Inflammatory macrophage treated with lipopolysaccharide for 4 hours (primary cell): ENCODE data around the gene CDCA4.

ENCODE experiments used
- DNase-seq: peaks from one replicate; pipeline ENCODE4 v3.0.0-alpha.2; 2020

CDCA4 gene

DNA sequence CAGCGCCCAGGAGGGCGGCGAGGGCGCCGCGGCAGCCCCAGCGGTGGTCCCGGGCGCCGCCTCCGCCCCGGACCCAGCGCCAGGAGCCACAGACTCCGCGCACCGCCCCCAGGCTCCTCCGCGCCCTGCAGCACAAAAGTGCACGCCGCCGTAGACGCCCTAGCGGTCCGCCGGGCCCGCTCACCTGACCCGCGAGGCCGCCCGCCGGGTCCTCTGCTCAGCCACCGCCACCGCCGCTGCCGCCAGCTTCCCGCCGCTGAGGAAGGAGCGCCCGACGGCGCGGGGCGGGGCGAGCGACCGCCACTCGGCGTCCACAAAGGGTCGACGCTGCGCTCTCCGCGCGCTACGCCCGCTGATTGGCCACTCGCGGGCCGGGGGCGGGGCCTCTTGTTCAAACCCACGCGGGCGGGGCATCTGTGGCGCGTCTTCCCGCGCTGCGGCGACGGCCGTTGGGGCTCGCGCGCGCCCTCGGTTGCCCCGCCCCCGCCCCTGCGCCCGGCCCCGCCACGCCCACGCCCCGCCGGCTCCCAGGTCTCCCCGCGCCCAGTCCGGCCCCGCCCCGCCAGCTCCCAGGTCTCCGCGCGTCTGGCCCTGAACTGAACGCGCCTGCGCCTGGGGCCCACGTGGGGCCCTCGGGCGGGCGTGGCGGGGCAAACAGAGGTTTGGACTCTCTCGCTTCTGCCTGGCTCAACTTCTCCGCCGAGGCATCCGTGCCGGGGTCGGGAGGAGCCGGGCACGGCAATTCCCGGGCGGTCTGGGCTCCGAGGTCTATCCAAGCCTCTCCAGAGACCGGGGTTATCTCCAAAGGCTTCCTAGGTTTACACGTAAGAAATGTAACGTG lies at the start of gene CDCA4:
Gene CDCA4 (minus strand): TSS at position 269 of the 841 bp plus-strand sequence. CDS start 9,154 bp downstream, outside the sequence.
- peak; percentile 98 for DNase-seq

GRCh38 chr14:105069871-105070759 lies 49.2 kb upstream of the CDCA4 start:
- peak; percentile 99 for DNase-seq

DNA sequence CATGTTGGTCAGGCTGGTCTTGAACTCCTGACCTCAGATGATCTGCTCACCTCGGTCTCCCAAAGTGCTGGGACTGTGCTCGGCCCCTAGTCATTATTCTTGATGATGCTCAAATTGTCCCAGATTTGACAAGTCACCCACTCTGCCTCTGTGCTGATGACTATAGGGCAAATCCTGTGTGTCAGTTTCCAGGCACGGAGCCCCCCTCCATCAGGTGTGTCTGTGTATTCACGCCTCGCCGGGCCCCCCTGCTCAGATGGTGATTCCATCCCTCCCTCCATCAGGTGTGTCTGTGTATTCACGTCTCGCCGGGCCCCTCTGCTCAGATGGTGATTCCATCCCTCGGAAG lies 48.6 kb upstream of the CDCA4 start:
- DNase-seq, result no peak

DNA sequence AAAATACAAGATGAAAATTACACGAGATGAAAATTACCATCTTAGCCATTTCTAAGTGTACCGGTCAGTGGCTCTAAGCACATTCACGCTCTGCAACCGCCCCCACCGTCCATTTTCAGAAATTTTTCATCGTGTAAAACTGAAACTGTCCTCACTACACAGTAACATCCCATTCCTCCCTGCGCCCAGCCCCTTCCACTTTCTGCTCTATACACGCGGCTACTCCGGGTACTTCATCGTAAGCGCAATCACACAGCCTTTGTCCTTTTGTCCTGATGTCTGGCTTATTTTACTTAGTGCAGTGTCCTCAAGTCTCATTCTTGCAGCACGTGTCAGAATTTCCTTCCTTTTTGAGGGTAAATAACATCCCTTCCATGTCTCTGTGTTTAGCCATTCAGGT lies 47.9 kb upstream of the CDCA4 start:
- peak; percentile 86 for DNase-seq

GRCh38 chr14:105067969-105068301 lies 47.1 kb upstream of the CDCA4 start:
- DNase-seq, result no peak

DNA sequence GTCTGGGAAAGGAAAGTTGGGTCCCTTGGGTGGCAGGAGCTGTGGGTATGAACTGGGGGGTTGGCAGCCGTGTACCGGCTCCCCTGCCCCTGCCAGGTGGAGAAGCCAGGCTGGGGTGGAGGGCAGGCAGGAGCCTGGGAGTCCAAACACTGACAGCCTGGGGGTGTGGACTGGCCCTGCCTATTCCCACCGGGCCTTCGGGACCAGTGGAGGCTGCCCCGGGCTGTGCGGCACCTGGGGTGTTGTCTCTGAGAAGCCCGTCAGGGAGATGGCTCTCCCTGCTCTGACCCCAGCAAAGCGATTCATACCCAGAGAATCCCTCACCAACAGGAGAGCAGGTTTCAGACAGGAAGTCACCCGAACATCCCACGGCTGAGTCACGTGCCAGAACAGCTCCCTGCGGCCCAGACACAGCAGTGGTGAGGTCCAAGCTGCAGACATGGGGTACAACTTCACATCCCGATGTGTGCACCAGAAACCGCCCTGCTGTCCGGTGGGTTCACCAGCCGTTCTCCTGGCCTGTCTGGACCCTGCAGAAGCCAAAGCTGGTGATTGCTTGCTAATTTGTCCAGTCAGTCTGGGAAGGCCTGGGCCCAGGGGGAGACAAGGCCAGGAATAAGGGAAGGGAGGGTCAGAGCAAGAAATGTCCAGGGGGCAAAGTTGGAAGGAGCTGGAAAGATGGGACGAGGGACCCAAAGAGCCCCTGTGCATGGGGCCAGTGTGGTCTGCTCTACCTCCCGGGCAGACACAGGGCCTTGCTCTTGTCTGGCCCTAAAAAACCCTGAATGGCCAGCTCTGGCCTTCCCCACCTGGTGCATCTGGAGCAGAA lies 46.5 kb upstream of the CDCA4 start:
- peak; percentile 60 for DNase-seq

DNA sequence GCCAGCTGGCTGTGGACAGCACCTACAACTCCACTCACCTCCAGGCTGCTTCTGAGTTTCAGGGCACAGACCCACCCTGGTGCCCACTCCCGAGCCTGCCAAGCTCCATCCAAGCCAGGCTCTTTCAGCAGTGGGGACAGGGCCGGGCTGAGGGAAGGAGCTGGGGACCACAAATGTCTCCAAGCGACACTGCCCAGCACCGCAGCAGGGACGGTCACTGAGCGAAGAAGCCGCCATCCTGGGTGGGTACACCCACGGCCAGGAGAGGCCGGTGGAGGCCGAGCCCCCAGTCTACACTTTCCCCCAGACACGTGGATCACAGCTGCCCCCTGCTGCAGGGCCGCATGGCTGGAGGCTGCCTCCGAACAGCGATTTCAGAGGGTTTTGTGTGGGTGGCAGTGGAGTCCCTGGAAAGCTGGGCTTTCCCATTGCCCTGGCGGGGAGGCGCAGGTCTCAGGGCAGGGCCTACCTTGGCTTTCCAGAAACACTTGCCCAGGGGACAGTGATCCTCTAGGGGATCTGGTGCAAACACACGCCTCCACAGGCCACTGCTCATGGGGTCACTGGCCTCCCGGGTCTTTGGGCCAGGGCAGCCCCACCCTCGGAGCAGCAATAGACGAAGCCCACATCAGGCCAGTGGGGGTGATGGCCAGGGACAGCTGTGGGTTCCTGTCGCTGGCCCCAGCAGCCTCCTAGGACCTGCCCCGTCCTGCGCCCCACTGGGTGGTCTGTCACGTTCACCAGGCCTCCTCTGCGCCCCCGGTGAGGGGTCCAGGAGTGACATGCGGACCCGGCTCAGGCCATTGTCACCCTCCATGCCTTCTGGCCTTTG lies 45.6 kb upstream of the CDCA4 start:
- peak; percentile 55 for DNase-seq

DNA sequence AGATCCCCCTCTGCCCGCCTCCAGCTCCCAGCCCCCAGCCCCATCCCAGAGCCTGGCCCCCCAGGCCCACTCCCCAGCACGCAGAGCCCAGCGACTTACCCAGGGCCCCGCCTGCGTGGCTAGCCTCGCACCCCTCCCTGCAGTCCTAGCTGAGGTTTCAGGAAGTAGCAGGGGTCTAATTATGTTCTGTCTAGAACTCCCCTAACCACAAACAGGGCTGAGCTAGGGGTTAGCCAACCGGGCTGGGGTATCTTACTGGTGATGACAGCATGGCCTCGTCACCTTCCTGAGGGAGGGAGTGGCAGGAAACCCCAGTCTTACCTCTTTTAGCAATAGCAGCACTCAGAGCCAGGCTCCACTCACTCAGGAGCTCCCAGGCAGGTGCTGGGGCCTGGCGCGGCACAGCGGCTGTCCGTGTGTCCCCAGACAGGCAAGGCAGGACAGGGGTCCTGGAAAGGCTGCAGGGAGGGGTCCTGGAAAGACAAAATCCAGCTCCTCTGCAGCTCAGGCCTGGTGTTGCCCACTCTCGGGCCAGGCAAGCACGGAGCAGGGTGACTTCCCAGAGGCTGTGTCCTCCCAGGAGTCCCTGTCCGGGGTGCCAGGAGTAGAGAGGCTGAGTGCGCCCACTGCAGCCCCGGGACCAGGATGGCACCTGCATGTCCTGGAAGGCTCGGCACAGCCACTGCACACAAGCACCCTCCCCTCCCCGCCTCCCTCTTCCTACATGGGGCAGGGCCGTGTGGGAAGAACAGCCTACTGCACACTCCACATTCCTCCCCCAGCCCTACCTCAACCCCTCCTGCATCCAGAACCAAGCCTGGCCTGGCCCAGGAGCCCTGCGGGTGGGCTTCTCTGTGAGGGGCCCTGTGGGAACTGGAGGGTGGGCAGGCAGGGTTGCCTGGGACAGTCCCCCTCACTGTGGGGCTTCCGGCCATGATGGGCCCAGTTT lies 44.7 kb upstream of the CDCA4 start, which contains the start of gene GPR132:
Gene GPR132 (minus strand): TSS at position 151 of the 949 bp plus-strand sequence. CDS start 10,010 bp downstream, outside the sequence.
- DNase-seq, result peak; percentile 98

- peak; percentile 78 for DNase-seq
Measured at GRCh38 chr14:105064721-105065143, 43.8 kb upstream of the CDCA4 start.

DNA sequence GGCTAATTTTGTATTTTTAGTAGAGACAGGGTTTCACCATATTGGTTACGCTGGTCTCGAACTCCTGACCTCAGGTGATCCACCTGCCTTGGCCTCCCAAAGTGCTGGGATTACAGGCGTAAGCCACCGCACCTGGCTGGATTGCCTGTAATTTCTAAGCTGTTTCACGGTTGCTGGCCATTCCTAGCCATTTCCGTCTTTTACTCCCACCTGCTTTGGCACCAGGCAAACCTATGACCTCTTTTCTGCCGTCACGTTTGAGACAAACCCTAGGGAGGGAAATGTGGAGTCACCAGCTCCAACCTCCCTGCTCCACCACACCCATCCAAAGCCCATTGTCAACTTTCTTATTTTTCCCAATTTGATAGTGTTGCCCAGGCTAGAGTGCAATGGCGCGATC lies 43.1 kb upstream of the CDCA4 start:
- DNase-seq, result no peak

DNA sequence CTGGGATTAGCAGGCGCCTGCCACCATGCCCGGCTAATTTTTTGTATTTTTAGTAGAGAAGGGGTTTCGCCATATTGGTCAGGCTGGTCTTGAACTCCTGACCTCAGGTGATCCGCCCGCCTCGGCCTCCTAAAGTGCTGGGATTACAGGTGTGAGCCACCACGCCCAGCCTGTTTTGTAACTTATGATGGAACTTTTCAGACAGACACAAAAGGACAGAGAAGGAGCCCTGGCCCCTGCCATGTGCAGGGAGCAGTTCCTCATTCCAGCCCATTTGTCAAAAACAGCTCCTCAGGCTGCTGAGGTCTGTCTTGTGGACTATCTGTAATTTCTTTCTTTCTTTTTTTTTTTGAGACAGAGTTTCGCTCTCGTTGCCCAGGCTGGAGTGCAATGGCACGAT lies 42.6 kb upstream of the CDCA4 start:
- DNase-seq, result peak; percentile 59

- no peak for DNase-seq
Measured at GRCh38 chr14:105063056-105063455, 42.2 kb upstream of the CDCA4 start.

DNA sequence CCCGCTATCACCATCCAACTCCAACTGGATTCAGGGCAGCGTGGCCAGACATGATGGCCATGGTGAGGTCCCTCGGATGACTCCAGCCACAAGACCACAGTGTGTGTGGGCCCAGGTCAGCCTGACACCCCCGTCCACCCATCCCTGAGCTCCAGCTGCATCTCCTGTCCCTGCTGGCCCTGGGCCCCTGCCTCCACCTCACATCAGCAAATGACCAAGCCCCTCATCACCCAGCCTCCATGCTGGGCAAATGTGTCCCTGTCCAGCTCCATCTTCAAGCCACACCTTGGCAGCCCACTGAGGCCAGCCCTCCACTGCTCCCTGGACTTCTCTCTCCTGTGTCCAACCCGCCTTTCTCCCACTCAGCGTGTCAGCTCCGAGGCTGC lies 41.2 kb upstream of the CDCA4 start:
- DNase-seq, result no peak

- DNase-seq, result peak; percentile 45
Measured at GRCh38 chr14:105061428-105062047, 40.7 kb upstream of the CDCA4 start.

GRCh38 chr14:105060751-105061427 lies 40.0 kb upstream of the CDCA4 start:
- peak; percentile 52 for DNase-seq

DNA sequence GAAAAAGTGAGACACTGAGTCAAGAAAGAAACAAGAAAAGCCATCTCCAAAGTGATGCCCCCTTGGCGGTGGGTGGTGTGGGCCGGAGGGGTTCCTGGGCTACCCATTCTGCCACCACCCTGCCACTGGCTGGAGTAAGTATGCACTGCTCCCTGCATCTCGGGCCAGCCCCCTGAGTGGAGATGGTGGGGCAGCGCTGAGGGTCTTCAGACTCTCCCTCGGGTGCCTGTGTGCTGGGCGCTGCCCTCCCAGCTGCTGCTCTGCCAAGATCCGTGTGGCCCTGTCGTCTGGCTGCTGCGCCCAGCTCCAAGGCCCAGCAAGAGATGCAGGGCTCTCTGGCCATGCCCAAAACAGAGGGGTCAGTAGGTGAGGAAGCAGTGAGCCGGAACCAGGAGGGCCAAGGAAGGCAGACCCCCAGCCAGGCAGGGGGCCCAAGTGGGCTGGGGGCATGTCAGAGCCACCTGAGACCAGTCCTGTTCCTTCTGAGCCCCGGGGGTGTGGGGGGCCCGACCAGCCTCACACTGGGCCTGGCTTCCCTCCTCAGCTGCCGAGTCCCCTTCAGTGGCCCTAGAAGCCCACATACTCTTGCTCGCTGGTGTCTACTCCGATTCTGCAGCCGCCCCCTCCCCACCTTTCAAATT lies 39.2 kb upstream of the CDCA4 start:
- DNase-seq, result no peak

DNA sequence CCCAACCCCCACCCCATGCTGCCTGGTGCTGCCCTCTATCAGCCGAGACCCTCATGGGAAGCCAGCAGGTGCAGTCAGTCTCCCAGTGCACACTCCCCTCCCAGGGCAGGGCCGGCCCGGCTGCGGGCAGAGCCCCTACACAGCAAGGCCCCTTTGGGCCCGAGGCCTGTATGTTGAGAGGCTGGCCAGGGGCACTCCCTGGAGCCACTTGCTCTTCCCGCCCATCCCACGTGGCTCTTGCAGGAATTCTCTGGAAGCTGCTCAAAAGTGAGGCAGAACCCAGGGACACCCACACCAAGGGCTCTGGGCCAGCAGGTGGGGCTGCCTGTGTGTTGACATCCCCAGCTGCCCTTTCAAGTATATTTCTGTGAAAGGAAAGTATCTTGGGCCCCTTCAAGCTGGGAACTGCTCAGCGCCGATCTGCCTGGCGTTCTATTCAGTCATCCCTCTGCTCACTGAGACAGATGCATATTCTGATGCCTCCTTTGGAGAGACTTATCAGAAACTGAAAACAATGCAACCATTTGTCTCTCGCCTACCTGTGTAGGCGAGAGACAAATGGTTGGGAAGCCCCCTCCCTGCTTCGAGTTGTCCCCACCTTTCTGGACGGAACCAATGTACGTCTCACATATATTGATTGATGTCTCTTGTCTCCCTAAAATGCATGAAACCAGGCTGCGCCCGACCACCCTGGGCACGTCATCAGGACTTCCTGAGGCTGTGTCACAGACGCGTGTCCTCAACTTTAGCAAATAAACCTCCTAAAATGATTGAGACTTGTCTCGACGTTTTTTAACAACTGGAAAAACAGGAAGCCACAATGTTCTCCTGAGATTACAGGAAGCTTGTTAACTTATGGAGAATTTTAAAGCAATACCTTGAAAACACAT lies 38.4 kb upstream of the CDCA4 start:
- no peak for DNase-seq

DNA sequence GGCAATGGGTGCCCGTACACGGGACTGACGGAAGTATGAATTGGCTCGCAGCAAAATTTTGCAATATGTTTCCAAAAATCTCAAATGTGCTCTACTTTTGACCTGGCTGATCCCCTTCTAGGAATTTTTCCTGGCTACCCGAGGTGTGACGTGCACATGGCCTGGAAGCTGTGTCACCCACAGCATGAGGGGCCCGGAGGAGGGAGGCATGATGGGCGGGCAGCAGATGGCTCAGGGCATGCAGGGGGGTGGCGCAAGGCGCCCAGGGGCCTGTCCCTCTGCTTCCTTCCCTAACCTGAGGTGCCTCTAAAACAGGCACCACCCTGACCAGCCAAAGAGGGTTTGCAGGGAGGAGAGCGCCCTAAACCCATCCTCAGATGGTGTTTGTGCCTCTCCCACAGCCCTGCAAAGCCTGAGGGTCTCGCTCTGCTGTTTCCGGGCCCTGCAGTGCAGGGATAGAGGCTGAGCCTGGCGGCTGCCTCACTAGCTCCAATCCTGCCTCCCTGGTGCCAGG lies 37.7 kb upstream of the CDCA4 start:
- DNase-seq, result peak; percentile 40
